GM21423 (cell line): ENCODE data around the gene PRRC2C.

ENCODE experiments used
- ATAC-seq: cut with Tn5 transposase; IDR thresholded peaks from one replicate; pipeline ENCODE4 v1.9.1; 2021; ENCODE audit warnings: mild to moderate bottlenecking, moderate library complexity; ENCODE audit not compliant: unreplicated experiment

Gene PRRC2C

GRCh38 chr1:171628225-171628624 lies 142.9 kb downstream of the PRRC2C start:
- ATAC-seq: no peak

DNA sequence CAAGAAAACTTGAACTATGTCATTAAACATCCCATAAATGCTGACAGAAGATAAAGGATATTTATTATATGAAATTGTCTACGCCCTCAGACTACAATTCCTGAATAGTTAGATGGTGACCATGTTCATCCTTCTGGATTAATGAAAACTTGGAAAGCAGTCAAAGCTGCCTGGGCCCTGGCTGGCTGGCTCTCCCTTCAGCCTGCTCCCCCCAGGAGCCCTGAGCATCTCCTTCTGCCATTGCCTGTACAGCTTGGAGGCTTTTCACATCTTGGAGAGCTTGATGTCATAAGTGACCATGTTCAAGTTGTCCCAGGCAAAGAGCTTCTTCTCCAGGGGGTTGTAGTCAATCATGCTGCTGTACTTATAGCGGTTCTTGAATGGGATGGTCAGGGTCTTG lies 150.3 kb downstream of the PRRC2C start:
- ATAC-seq: no peak

- ATAC-seq: no peak
Measured at GRCh38 chr1:171636141-171636540, 150.8 kb downstream of the PRRC2C start.

DNA sequence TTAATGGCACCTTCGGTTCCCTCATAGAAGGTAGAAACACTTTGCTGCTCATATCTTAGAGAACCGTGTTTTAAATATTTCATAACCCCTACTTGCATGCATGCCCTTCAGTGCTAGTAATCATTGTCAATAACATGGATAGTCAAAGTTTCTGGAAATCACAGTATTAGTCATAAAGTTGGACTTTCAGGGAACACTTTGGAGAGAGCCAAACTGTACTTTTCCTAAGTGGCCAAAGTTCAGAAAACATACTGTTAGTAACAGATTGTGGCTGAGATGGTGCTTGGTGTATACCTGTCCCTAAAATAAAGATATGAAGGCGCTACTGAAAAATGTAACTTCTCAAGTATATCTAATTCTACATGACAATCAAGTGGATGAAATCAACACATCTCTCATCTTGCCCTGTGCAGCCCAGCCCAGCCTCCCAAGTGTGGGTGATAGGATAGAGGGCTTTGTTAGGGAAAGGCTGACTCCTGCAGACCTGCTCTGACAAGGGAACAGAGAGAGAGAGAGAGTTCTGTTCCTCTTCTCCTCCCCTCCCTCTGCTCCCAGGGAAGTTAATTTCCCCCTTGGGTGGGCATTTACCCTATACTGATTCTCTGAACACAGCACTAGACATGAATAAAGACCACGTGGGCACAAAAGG lies 152.7 kb downstream of the PRRC2C start:
- ATAC-seq: no peak

DNA sequence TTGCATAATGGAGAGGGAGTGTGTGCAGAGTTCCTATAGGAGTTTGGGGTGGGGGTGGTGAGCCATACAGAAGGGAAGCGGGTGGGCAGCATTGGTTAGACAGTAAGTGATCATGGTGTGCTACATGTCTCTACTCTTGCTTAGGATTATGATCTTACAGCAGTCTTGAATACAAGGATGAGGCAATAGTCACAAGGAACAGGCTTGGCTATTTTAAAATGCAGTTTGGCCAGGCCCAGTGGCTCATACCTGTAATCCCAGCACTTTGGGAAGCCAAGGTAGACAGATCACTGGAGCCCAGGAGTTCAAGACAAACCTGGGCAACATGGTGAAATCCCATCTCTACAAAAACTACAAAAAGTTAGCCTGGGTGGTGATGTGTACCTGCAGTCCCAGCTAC lies 154.9 kb downstream of the PRRC2C start:
- no peak for ATAC-seq

DNA sequence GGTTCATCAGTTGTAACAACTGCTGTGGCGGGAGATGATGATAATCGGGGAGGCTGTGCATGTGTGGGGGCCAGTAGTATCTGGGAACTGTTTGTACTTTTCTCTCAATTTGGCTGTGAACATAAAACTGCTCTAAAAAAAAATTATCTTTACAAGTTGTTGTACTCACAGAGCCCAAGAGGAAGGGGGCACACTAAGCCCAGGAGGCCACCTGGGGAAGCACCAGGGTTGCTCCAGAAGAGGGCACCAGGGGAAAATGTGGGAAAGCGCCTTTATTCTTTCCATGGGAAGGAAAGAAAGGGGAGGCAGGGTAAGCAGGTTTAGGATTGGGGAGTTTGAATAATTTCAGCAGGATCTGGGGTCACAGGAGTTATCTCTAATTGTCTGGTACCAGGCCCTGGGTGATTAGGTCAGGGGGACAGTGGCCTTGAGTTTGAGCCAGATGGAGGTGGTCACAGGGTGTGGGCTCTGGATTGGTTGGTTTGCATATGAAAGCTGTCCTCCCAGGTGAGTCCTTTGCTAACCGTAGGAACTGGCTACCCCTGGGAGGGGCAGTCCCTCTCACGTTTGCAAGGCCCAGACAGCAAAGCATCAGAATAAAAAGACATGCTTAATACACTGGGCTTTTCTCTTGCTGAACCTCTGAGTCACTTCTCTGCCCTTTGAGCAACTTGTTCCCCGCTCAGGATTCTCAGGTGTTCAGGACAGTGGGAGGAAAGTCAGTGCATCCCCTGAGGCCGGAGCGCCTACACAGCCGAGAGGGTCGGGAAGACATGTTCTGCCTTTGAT lies 155.9 kb downstream of the PRRC2C start:
- ATAC-seq: no peak

DNA sequence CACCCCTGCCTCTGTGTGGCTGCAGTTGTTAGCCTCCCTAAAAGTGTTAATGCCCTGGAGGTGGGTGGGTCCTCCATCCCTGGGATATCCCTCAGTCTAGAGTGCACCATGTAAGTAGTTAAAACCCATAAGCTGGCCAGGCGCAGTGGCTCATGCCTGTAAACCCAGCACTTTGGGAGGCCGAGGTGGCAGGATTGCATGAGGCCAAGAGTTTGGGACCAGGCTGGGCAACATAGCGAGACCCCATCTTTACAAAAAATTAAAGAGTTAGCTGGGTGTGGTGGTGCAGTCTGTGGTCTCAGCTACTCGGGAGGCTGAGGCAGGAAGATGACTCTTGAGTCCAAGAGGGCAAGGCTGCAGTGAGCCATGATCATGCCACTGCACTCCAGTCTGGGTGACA lies 156.9 kb downstream of the PRRC2C start:
- ATAC-seq: no peak
